H9 (cell line): ENCODE measurements around the gene TMEM154. TPM values are rescaled to one million over a fixed set of nuclear protein-coding genes. Genes with fewer than 3 reads are reported as not detected.

Source experiments
- DNase-seq: peaks from one replicate; pipeline ENCODE4 v3.0.0-alpha.2; 2017
- H2AFZ ChIP-seq: one replicate; pipeline ENCODE4 v1.6.1; 2013; ENCODE audit warnings: mild to moderate bottlenecking, low read length, control low read depth, moderate library complexity
- H2AK5ac ChIP-seq: 2 replicates; pipeline ENCODE4 v1.6.1; 2013; ENCODE audit warnings: low read length, control low read depth, mixed read lengths; ENCODE audit not compliant: insufficient read length
- H2BK120ac ChIP-seq: one replicate; pipeline ENCODE4 v1.6.1; 2013; ENCODE audit warnings: low read depth, mild to moderate bottlenecking, low read length, control low read depth, inconsistent platforms; ENCODE audit not compliant: poor library complexity, severe bottlenecking
- H2BK12ac ChIP-seq: 2 replicates; pipeline ENCODE4 v1.6.1; 2013; ENCODE audit warnings: low read length, control low read depth, mixed read lengths, low read depth; ENCODE audit not compliant: insufficient read length
- H2BK15ac ChIP-seq: 2 replicates; pipeline ENCODE4 v1.6.1; 2013; ENCODE audit warnings: low read depth, low read length, control low read depth
- H2BK20ac ChIP-seq: one replicate; pipeline ENCODE4 v1.6.1; 2013; ENCODE audit warnings: low read depth, mild to moderate bottlenecking, low read length, control low read depth, inconsistent platforms; ENCODE audit not compliant: poor library complexity, severe bottlenecking
- H2BK5ac ChIP-seq: 2 replicates; pipeline ENCODE4 v1.6.1; 2013; ENCODE audit warnings: low read length, control low read depth, mixed read lengths; ENCODE audit not compliant: insufficient read length
- H3K14ac ChIP-seq: 2 replicates; pipeline ENCODE4 v1.6.1; 2013; ENCODE audit warnings: low read length, control low read depth; ENCODE audit not compliant: insufficient read depth
- H3K18ac ChIP-seq: 2 replicates; pipeline ENCODE4 v1.6.1; 2013; ENCODE audit warnings: low read depth, mild to moderate bottlenecking, mixed read lengths, low read length, control low read depth; ENCODE audit not compliant: insufficient read length
- H3K23ac ChIP-seq: 2 replicates; pipeline ENCODE4 v1.6.1; 2013; ENCODE audit warnings: low read length, control low read depth, mixed read lengths, low read depth; ENCODE audit not compliant: insufficient read length
- H3K23me2 ChIP-seq: 2 replicates; pipeline ENCODE4 v1.6.1; 2013; ENCODE audit warnings: low read depth, mild to moderate bottlenecking, mixed read lengths, low read length, control low read depth; ENCODE audit not compliant: insufficient read length, poor library complexity, severe bottlenecking
- H3K27ac ChIP-seq: 2 replicates; pipeline ENCODE4 v1.5.1; 2013; ENCODE audit warnings: low read length, control low read depth, mixed read lengths, low read depth; ENCODE audit not compliant: insufficient read length
- H3K27me3 ChIP-seq: 2 replicates; pipeline ENCODE4 v1.6.1; 2013; ENCODE audit warnings: low read length, control low read depth, inconsistent platforms; ENCODE audit not compliant: insufficient read depth
- H3K4ac ChIP-seq: 2 replicates; pipeline ENCODE4 v1.6.1; 2013; ENCODE audit warnings: low read depth, mild to moderate bottlenecking, control low read depth, inconsistent platforms, low read length, moderate library complexity
- H3K4me1 ChIP-seq: 2 replicates; pipeline ENCODE4 v1.6.1; 2013; ENCODE audit warnings: low read length, control low read depth, inconsistent platforms; ENCODE audit not compliant: insufficient read depth
- H3K4me2 ChIP-seq: 2 replicates; pipeline ENCODE4 v1.6.1; 2013; ENCODE audit warnings: low read length, control low read depth, mixed read lengths; ENCODE audit not compliant: insufficient read length, insufficient read depth
- H3K56ac ChIP-seq: 2 replicates; pipeline ENCODE4 v1.6.1; 2013; ENCODE audit warnings: low read depth, mild to moderate bottlenecking, mixed read lengths, low read length, control low read depth; ENCODE audit not compliant: insufficient read length
- H3K79me1 ChIP-seq: 2 replicates; pipeline ENCODE4 v1.6.1; 2013; ENCODE audit warnings: low read depth, mild to moderate bottlenecking, moderate library complexity, low read length, control low read depth, inconsistent platforms; ENCODE audit not compliant: insufficient read depth, poor library complexity, severe bottlenecking
- H3K79me2 ChIP-seq: 2 replicates; pipeline ENCODE4 v1.6.1; 2013; ENCODE audit warnings: low read length, control low read depth, inconsistent platforms; ENCODE audit not compliant: insufficient read depth
- H3K9ac ChIP-seq: 2 replicates; pipeline ENCODE4 v1.6.1; 2013; ENCODE audit warnings: low read length, control low read depth, mixed read lengths; ENCODE audit not compliant: insufficient read length; ENCODE audit errors: extremely low read depth
- H3K9me3 ChIP-seq: one replicate; pipeline ENCODE4 v1.6.1; 2013; ENCODE audit warnings: low read depth, low read length, inconsistent platforms; ENCODE audit not compliant: control insufficient read depth
- H3T11ph ChIP-seq: one replicate; pipeline ENCODE4 v1.6.1; 2013; ENCODE audit warnings: mild to moderate bottlenecking, low read length, control low read depth, inconsistent platforms
- H4K20me1 ChIP-seq: one replicate; pipeline ENCODE4 v1.6.1; 2013; ENCODE audit not compliant: control insufficient read depth, insufficient read length, insufficient read depth
- H4K5ac ChIP-seq: 2 replicates; pipeline ENCODE4 v1.6.1; 2013; ENCODE audit warnings: low read depth, mild to moderate bottlenecking, mixed read lengths, low read length, control low read depth; ENCODE audit not compliant: insufficient read length
- H4K8ac ChIP-seq: replicated peaks from 2 replicates; pipeline ENCODE4 v1.6.1; 2013; ENCODE audit warnings: low read length, control low read depth, mixed read lengths, low read depth; ENCODE audit not compliant: insufficient read length
- H4K91ac ChIP-seq: 2 replicates; pipeline ENCODE4 v1.6.1; 2013; ENCODE audit warnings: low read depth, mild to moderate bottlenecking, moderate library complexity, mixed read lengths, low read length, control low read depth; ENCODE audit not compliant: insufficient read length
- H3K27ac Mint-ChIP-seq, 3 experiments: 2 replicates in 2 of 3; 3 replicates in 1 of 3; pipeline ENCODE4 v1.8.0; 2020 to 2021; ENCODE audit warnings: mixed read lengths in 3 of 3, mild to moderate bottlenecking in 1 of 3, moderate library complexity in 1 of 3
- H3K27me3 Mint-ChIP-seq: 2 replicates; pipeline ENCODE4 v1.8.0; 2021; ENCODE audit warnings: low read depth, mild to moderate bottlenecking, moderate library complexity, mixed read lengths
- H3K36me3 Mint-ChIP-seq, 3 experiments: 2 replicates in 2 of 3; 3 replicates in 1 of 3; pipeline ENCODE4 v1.8.0; 2020 to 2021; ENCODE audit warnings: low read depth in 3 of 3, mixed read lengths in 3 of 3; ENCODE audit not compliant: insufficient read depth in 1 of 3
- H3K4me1 Mint-ChIP-seq, 2 experiments: 2 replicates each; pipeline ENCODE4 v1.8.0; 2020; ENCODE audit warnings: mixed read lengths in 2 of 2
- H3K4me3 Mint-ChIP-seq, 2 experiments: 2 replicates in 1 of 2; 3 replicates in 1 of 2; pipeline ENCODE4 v1.8.0; 2020 to 2021; ENCODE audit warnings: mild to moderate bottlenecking in 2 of 2, mixed read lengths in 2 of 2, moderate library complexity in 1 of 2
- H3K9me3 Mint-ChIP-seq, 2 experiments: 2 replicates in 1 of 2; 3 replicates in 1 of 2; pipeline ENCODE4 v1.8.0; 2020; ENCODE audit warnings: mild to moderate bottlenecking in 2 of 2, mixed read lengths in 2 of 2, moderate library complexity in 1 of 2
- WGBS: extraction: QIAGEN DNeasy Blood & Tissue Kit; methylation state at CpG from one replicate; pipeline ENCODE4 v1.1.7; 2013; ENCODE audit warnings: missing lambda C conversion rate, low lambda C conversion rate, mixed read lengths; ENCODE audit not compliant: insufficient read length; ENCODE audit errors: extremely low coverage; 5-methylcytosine and 5-hydroxymethylcytosine counted together
- long read RNA-seq: library from polyadenylated mRNA; unstranded; transcript quantifications from one replicate; pipeline ENCODE4 v2.0.0, GENCODE V29; 2020
- total RNA-seq: library from RNA; stranded (reverse); gene quantifications from 2 replicates; pipeline ENCODE4 v1.2.1, GENCODE V29; 2021
- TF ChIP-seq, protein P1 (sequence below): fragments of 200-600 bp; sonication (generic); conservative IDR thresholded peaks from 3 replicates; pipeline ENCODE4 v1.8.0; 2021; ENCODE audit warnings: antibody characterized with exemption, mild to moderate bottlenecking

TMEM154 gene, protein sequence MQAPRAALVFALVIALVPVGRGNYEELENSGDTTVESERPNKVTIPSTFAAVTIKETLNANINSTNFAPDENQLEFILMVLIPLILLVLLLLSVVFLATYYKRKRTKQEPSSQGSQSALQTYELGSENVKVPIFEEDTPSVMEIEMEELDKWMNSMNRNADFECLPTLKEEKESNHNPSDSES
- total RNA-seq = 0.77 and 1.7 TPM in 2 replicates
- long read RNA-seq, full-length matches to known transcripts = 1 of 3 reads
- long read RNA-seq, partial matches to known transcripts = 1 of 3 reads
- long read RNA-seq, other reads (novel, unspliced or antisense) = 1 of 3 reads

DNA sequence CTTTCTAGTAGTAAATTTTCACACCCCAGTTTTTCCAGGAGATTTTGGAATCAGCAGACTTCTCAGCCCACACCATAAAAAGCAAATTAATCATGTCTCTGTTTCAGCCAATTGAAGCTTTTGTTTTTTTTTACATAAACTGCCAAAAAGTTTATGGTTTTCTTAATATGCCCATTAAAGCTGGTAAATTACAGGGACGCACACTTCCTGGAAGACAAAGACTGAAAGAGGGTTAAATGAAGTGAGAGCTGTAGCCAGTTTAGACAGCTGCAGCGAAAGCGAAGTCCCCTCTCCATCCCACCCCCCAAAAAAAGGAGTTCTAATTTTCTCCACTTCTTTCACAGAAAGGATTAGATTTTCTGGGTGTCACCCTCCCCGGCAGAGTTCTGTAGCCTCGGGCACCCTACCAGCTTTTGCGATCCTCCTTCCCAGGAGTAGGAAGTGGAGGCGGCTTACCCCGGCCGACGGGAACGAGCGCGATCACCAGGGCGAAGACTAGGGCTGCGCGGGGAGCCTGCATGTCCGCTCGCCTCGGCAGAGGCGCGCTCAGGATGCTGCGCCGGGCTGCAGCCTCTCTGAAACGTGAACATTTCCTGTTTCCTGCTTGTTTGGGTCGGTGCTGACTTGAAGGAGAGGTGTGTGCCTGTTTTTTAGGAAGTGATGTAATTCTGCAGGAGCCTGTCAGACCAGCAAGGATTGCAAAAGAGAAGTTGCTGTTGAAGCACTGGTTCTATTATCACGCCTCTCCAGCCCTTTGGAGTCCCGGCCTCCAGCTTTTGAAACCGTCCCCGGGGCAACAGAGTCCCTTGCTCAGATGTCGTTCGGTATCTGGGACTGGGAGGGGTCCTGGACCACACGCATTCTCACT lies at the start of gene TMEM154:
TSS of gene TMEM154 (minus strand) at position 584 of the 868 bp plus-strand sequence. CDS start at position 520, 64 bp downstream.
- Histone ChIP-seq H3K18ac (peak within 1 kb of the TSS; percentile 1), H3K56ac (no peak within 1 kb of the TSS), H2BK120ac (no peak within 1 kb of the TSS), H4K20me1 (no peaks in the 10 kb centered on the region), H2AK5ac (no peak within 1 kb of the TSS), H3K79me2 (no peaks in the 10 kb centered on the region), H2BK12ac (no peak within 1 kb of the TSS), H2BK20ac (no peak within 1 kb of the TSS), H3K14ac (peak within 1 kb of the TSS; percentile 9; the same call in 1 of the 2 replicates), H2BK5ac (no peak within 1 kb of the TSS), H3K9ac (no peak within 1 kb of the TSS), H3K23ac (no peak within 1 kb of the TSS), H3K4me2 (peak within 1 kb of the TSS; percentile 73), H3K9me3 (no peaks in the 10 kb centered on the region), H3K27me3 (no peaks in the 10 kb centered on the region), H3K4me1 (peaks cover 4% of the 10 kb centered on the region; the same call in 1 of the 2 replicates), H2BK15ac (no peak within 1 kb of the TSS), H3K27ac (no peak within 1 kb of the TSS), H3K79me1 (no peaks in the 10 kb centered on the region), H4K91ac (no peak within 1 kb of the TSS), H3T11ph (no peak within 1 kb of the TSS), H2AFZ (no peak within 1 kb of the TSS), H3K4ac (no peak within 1 kb of the TSS), H4K5ac (no peak within 1 kb of the TSS), H4K8ac (no peak within 1 kb of the TSS), H3K23me2 (peaks cover 6% of the 10 kb centered on the region)
- Mint-ChIP-seq H3K9me3 (no peaks in the 10 kb centered on the region), H3K27ac (no peak within 1 kb of the TSS), H3K36me3 (no peaks in the 10 kb centered on the region), H3K27me3 (peaks cover 27% of the 10 kb centered on the region), H3K4me1 (peaks cover 37 to 40% of the 10 kb centered on the region in 2 experiments), H3K4me3 (peak within 1 kb of the TSS; percentile 71 to 81)
- WGBS = no CpG with 5 or more reads among the region's 32 CpGs
- DNase-seq = peak; percentile 71
- TF ChIP-seq, protein P1, sequence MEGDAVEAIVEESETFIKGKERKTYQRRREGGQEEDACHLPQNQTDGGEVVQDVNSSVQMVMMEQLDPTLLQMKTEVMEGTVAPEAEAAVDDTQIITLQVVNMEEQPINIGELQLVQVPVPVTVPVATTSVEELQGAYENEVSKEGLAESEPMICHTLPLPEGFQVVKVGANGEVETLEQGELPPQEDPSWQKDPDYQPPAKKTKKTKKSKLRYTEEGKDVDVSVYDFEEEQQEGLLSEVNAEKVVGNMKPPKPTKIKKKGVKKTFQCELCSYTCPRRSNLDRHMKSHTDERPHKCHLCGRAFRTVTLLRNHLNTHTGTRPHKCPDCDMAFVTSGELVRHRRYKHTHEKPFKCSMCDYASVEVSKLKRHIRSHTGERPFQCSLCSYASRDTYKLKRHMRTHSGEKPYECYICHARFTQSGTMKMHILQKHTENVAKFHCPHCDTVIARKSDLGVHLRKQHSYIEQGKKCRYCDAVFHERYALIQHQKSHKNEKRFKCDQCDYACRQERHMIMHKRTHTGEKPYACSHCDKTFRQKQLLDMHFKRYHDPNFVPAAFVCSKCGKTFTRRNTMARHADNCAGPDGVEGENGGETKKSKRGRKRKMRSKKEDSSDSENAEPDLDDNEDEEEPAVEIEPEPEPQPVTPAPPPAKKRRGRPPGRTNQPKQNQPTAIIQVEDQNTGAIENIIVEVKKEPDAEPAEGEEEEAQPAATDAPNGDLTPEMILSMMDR = no peak
